Measurements from ENCODE around the gene SLC24A3. TPM values are rescaled to one million over a fixed set of nuclear protein-coding genes. Genes with fewer than 3 reads are reported as not detected.

SLC24A3 gene
- total and polyA plus RNA-seq, 4 experiments from 2014 or later: not detected

- Mint-ChIP-seq H3K36me3 (no peaks in the 10 kb centered on the region), H3K27me3 (peaks cover 0 to 2% of the 10 kb centered on the region in 2 donors), H3K4me3 (no peak overlapping the region), H3K4me1 (peaks cover 0 to 3% (median 0%) of the 10 kb centered on the region in 4 donors), H3K9me3 (peaks cover 0 to 6% (median 0%) of the 10 kb centered on the region in 8 donors), H3K27ac (peak overlapping the region in 1 of 7 donors; percentile 38)
- H3K27ac ChIP-seq (ENCODE audit: low read depth, low read length): no peak overlapping the region
- no peaks in the 10 kb centered on the region for H3K36me3 ChIP-seq (ENCODE audit: insufficient read depth, low read length)
- no peaks in the 10 kb centered on the region for H3K9me3 ChIP-seq (ENCODE audit: control insufficient read depth in 1 of 2, low read length in 2 of 2)
- intact Hi-C loops (cut with micrococcal nuclease): no loop called here
- no peaks in the 10 kb centered on the region for H3K4me1 ChIP-seq (ENCODE audit: insufficient read depth, low read length)
- CTCF ChIA-PET (ENCODE audit: partially characterized antibody): no interaction called here
- no peak overlapping the region for H3K4me3 ChIP-seq (ENCODE audit: low read length in 2 of 2)
- no peaks in the 10 kb centered on the region for H3K27me3 ChIP-seq (ENCODE audit: insufficient read depth, low read length)
- POLR2A ChIA-PET (ENCODE audit: partially characterized antibody): no interaction called here
- DNase-seq: no peak
Measured at GRCh38 chr20:19333563-19333962, 121.1 kb downstream of the SLC24A3 start.

GRCh38 chr20:19335341-19335740, 122.9 kb downstream of the SLC24A3 start:
- H3K4me3 Mint-ChIP-seq: no peak overlapping the region
- Histone ChIP-seq H3K27me3 (ENCODE audit: insufficient read depth, low read length) (no peaks in the 10 kb centered on the region), H3K9me3 (ENCODE audit: control insufficient read depth in 1 of 2, low read length in 2 of 2) (no peaks in the 10 kb centered on the region), H3K36me3 (ENCODE audit: insufficient read depth, low read length) (no peaks in the 10 kb centered on the region), H3K4me3 (ENCODE audit: low read length in 2 of 2) (no peak overlapping the region), H3K27ac (ENCODE audit: low read depth, low read length) (no peak overlapping the region), H3K4me1 (ENCODE audit: insufficient read depth, low read length) (no peaks in the 10 kb centered on the region)
- ChIA-PET POLR2A (ENCODE audit: partially characterized antibody) (no interaction called here), CTCF (ENCODE audit: partially characterized antibody) (interaction anchor here (1.0 kb wide), 1 partner anchor 9 kb away, joined by 3 read pairs; no protein-coding TSS in a partner anchor)
- no peaks in the 10 kb centered on the region for H3K36me3 Mint-ChIP-seq
- intact Hi-C loops (cut with micrococcal nuclease): no loop called here
- H3K4me1 Mint-ChIP-seq: no peaks in the 10 kb centered on the region
- H3K27ac Mint-ChIP-seq: no peak overlapping the region
- peaks cover 0 to 6% (median 2%) of the 10 kb centered on the region in 8 donors for H3K9me3 Mint-ChIP-seq
- H3K27me3 Mint-ChIP-seq: peaks cover 2% of the 10 kb centered on the region in 2 donors
- DNase-seq: no peak

DNA sequence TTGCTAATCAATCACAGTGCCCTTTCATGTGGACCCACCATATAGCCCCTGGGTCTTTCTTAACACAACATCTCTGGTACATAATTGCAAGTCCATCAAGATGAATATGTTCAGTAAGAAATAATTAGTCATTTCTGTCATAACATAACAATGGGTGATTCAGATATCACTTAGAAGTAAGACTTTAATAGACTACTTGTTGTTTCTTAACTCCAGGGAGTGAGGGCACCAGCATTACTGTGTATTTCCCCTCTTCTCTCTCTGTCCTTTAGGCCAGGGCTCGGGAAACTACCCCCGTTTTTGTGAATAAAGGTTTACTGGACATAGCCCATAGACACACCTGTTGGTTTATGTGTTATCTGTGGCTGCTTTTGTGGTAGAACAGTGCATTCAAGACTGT, 123.5 kb downstream of the SLC24A3 start:
- Mint-ChIP-seq H3K27me3 (peaks cover 2% of the 10 kb centered on the region in 2 donors), H3K4me3 (no peak overlapping the region), H3K4me1 (no peaks in the 10 kb centered on the region), H3K27ac (no peak overlapping the region), H3K36me3 (no peaks in the 10 kb centered on the region), H3K9me3 (peaks cover 0 to 6% (median 2%) of the 10 kb centered on the region in 8 donors)
- CTCF ChIA-PET (ENCODE audit: partially characterized antibody): no interaction called here
- Histone ChIP-seq H3K36me3 (ENCODE audit: insufficient read depth, low read length) (no peaks in the 10 kb centered on the region), H3K27ac (ENCODE audit: low read depth, low read length) (no peak overlapping the region), H3K9me3 (ENCODE audit: control insufficient read depth in 1 of 2, low read length in 2 of 2) (no peaks in the 10 kb centered on the region), H3K27me3 (ENCODE audit: insufficient read depth, low read length) (no peaks in the 10 kb centered on the region), H3K4me3 (ENCODE audit: low read length in 2 of 2) (no peak overlapping the region), H3K4me1 (ENCODE audit: insufficient read depth, low read length) (no peaks in the 10 kb centered on the region)
- POLR2A ChIA-PET (ENCODE audit: partially characterized antibody): no interaction called here
- DNase-seq: no peak
- intact Hi-C loops (cut with micrococcal nuclease): no loop called here

DNA sequence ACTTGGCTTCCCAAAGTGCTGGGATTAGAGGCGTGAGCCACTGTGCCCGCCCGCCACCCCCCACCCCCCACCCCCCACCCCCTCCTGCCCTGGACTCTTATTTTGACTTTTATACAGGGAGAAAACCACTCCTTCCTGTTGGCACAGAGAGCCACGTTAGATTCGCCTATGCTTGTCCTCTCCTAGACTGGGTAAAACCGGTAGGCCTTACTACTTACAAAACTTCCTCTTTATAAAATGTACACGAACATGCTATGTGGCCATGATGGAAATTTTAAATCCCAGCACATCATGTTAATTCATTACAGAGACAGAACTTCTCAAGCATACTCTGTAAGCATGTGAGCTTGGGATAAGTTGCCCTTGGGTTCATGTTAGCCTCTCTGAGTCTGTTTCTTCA, 124.2 kb downstream of the SLC24A3 start:
- Histone ChIP-seq H3K36me3 (ENCODE audit: insufficient read depth, low read length) (no peaks in the 10 kb centered on the region), H3K4me1 (ENCODE audit: insufficient read depth, low read length) (no peaks in the 10 kb centered on the region), H3K4me3 (ENCODE audit: low read length in 2 of 2) (no peak overlapping the region), H3K27me3 (ENCODE audit: insufficient read depth, low read length) (no peaks in the 10 kb centered on the region), H3K27ac (ENCODE audit: low read depth, low read length) (no peak overlapping the region), H3K9me3 (ENCODE audit: control insufficient read depth in 1 of 2, low read length in 2 of 2) (no peaks in the 10 kb centered on the region)
- no peaks in the 10 kb centered on the region for H3K4me1 Mint-ChIP-seq
- peaks cover 0 to 6% (median 0%) of the 10 kb centered on the region in 8 donors for H3K9me3 Mint-ChIP-seq
- DNase-seq: no peak
- no peaks in the 10 kb centered on the region for H3K36me3 Mint-ChIP-seq
- H3K4me3 Mint-ChIP-seq: no peak overlapping the region
- intact Hi-C loops (cut with micrococcal nuclease): no loop called here
- H3K27me3 Mint-ChIP-seq: peaks cover 2% of the 10 kb centered on the region in 2 donors
- H3K27ac Mint-ChIP-seq: no peak overlapping the region
- CTCF ChIA-PET (ENCODE audit: partially characterized antibody): no interaction called here
- POLR2A ChIA-PET (ENCODE audit: partially characterized antibody): no interaction called here

- no peak overlapping the region for H3K27ac ChIP-seq (ENCODE audit: low read depth, low read length)
- no peaks in the 10 kb centered on the region for H3K27me3 ChIP-seq (ENCODE audit: insufficient read depth, low read length)
- intact Hi-C loops (cut with micrococcal nuclease): no loop called here
- Mint-ChIP-seq H3K36me3 (no peaks in the 10 kb centered on the region), H3K9me3 (peaks cover 0 to 4% (median 0%) of the 10 kb centered on the region in 8 donors), H3K4me1 (no peaks in the 10 kb centered on the region), H3K27me3 (peaks cover 3% of the 10 kb centered on the region in 2 donors), H3K27ac (no peak overlapping the region), H3K4me3 (no peak overlapping the region)
- H3K9me3 ChIP-seq (ENCODE audit: control insufficient read depth in 1 of 2, low read length in 2 of 2): no peaks in the 10 kb centered on the region
- POLR2A ChIA-PET (ENCODE audit: partially characterized antibody): interaction anchor here (0.7 kb wide), 1 partner anchor 488 kb away, joined by 3 read pairs; no protein-coding TSS in a partner anchor
- no peaks in the 10 kb centered on the region for H3K36me3 ChIP-seq (ENCODE audit: insufficient read depth, low read length)
- CTCF ChIA-PET (ENCODE audit: partially characterized antibody): no interaction called here
- DNase-seq: no peak
- no peak overlapping the region for H3K4me3 ChIP-seq (ENCODE audit: low read length in 2 of 2)
- H3K4me1 ChIP-seq (ENCODE audit: insufficient read depth, low read length): no peaks in the 10 kb centered on the region
Measured at GRCh38 chr20:19338380-19338779, 125.9 kb downstream of the SLC24A3 start.

GRCh38 chr20:19338960-19339359, 126.5 kb downstream of the SLC24A3 start:
- ChIA-PET CTCF (ENCODE audit: partially characterized antibody) (no interaction called here), POLR2A (ENCODE audit: partially characterized antibody) (interaction anchor here (0.7 kb wide), 1 partner anchor 487 kb away, joined by 3 read pairs; no protein-coding TSS in a partner anchor)
- H3K36me3 ChIP-seq (ENCODE audit: insufficient read depth, low read length): no peaks in the 10 kb centered on the region
- Mint-ChIP-seq H3K4me1 (no peaks in the 10 kb centered on the region), H3K36me3 (no peaks in the 10 kb centered on the region), H3K27me3 (peaks cover 3% of the 10 kb centered on the region in 2 donors), H3K27ac (no peak overlapping the region), H3K4me3 (no peak overlapping the region), H3K9me3 (peaks cover 0 to 4% (median 0%) of the 10 kb centered on the region in 8 donors)
- no peak overlapping the region for H3K27ac ChIP-seq (ENCODE audit: low read depth, low read length)
- no peak overlapping the region for H3K4me3 ChIP-seq (ENCODE audit: low read length in 2 of 2)
- intact Hi-C loops (cut with micrococcal nuclease): no loop called here
- no peaks in the 10 kb centered on the region for H3K27me3 ChIP-seq (ENCODE audit: insufficient read depth, low read length)
- H3K4me1 ChIP-seq (ENCODE audit: insufficient read depth, low read length): no peaks in the 10 kb centered on the region
- no peak for DNase-seq
- no peaks in the 10 kb centered on the region for H3K9me3 ChIP-seq (ENCODE audit: control insufficient read depth in 1 of 2, low read length in 2 of 2)

DNA sequence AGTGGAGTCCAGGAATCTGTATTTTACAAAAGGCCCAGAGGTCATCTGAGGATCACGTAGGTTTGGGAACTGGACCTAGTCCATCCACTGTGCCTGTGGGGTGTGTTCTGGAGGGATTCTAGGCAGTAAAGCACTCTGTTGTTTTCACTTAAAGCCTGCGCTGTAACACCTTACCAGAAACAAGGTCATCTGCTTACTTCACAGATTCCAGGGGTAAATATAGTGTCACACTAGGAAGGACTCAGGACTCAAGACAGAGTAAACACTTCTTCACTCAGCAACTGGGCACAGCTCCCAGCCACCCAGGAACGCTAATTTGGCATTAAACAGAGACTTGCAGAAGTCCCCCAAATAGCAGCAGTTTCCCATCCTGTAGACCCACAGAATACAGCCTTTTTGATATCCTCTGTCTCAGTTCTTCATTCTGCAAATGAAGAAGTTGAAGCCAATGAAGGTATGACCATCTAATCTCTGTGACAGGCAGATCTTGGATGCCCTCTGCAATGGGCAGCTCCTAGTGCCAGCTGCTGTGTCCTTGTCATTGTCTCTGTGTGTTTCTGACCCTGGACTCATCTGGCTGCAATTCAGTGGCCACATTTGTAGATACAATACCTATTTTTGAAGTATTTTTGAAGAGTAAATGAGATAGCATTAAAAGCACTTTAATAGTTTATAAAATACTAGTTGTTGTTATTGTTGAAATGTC, 129.1 kb downstream of the SLC24A3 start:
- Histone ChIP-seq H3K36me3 (ENCODE audit: insufficient read depth, low read length) (no peaks in the 10 kb centered on the region), H3K4me3 (ENCODE audit: low read length in 2 of 2) (no peak overlapping the region), H3K4me1 (ENCODE audit: insufficient read depth, low read length) (no peaks in the 10 kb centered on the region), H3K27ac (ENCODE audit: low read depth, low read length) (no peak overlapping the region), H3K27me3 (ENCODE audit: insufficient read depth, low read length) (no peaks in the 10 kb centered on the region), H3K9me3 (ENCODE audit: control insufficient read depth in 1 of 2, low read length in 2 of 2) (no peaks in the 10 kb centered on the region)
- H3K36me3 Mint-ChIP-seq: no peaks in the 10 kb centered on the region
- ChIA-PET CTCF (ENCODE audit: partially characterized antibody) (no interaction called here), POLR2A (ENCODE audit: partially characterized antibody) (no interaction called here)
- H3K27ac Mint-ChIP-seq: no peak overlapping the region
- intact Hi-C loops (cut with micrococcal nuclease): no loop called here
- H3K9me3 Mint-ChIP-seq: peaks cover 0 to 4% (median 2%) of the 10 kb centered on the region in 8 donors
- H3K4me1 Mint-ChIP-seq: no peaks in the 10 kb centered on the region
- peaks cover 3% of the 10 kb centered on the region in 2 donors for H3K27me3 Mint-ChIP-seq
- H3K4me3 Mint-ChIP-seq: no peak overlapping the region
- DNase-seq: no peak

Measured in CD4-positive, alpha-beta memory T cell (primary cell).